BLaER1 treated with 17β-estradiol and CSF1 and Interleukin-3, amounts not matched to agents 10 nM and 100 nM (cell line): ENCODE measurements around the gene EYS.
"Not testable (repeated sequence)": the region's sequence is repeated elsewhere in the genome, so short reads cannot be mapped to it uniquely, and the experiment has no call there.

Experiments used
- H3K27ac ChIP-seq, 11 experiments: shearing (Covaris generic); formaldehyde crosslinking; 2 replicates each; pipeline ENCODE4 v1.8.1; 2022
- H3K27me3 ChIP-seq, 11 experiments: shearing (Covaris generic); formaldehyde crosslinking; 2 replicates each; pipeline ENCODE4 v1.8.1; 2022
- H3K36me3 ChIP-seq, 11 experiments: shearing (Covaris generic); formaldehyde crosslinking; 2 replicates each; pipeline ENCODE4 v1.8.1; 2022
- H3K4me1 ChIP-seq, 10 experiments: shearing (Covaris generic); formaldehyde crosslinking; 2 replicates each; pipeline ENCODE4 v1.8.1; 2022
- H3K4me2 ChIP-seq, 11 experiments: shearing (Covaris generic); formaldehyde crosslinking; 2 replicates each; pipeline ENCODE4 v1.8.1; 2022
- H3K4me3 ChIP-seq, 10 experiments: shearing (Covaris generic); formaldehyde crosslinking; 2 replicates each; pipeline ENCODE4 v1.8.1; 2022
- H3K9ac ChIP-seq, 11 experiments: shearing (Covaris generic); formaldehyde crosslinking; 2 replicates each; pipeline ENCODE4 v1.8.1; 2022
- H3K9me3 ChIP-seq, 11 experiments: shearing (Covaris generic); formaldehyde crosslinking; replicated peaks in 1 of 11; 2 replicates each; pipeline ENCODE4 v1.8.1; 2022
- H4K20me1 ChIP-seq, 11 experiments: shearing (Covaris generic); formaldehyde crosslinking; 2 replicates each; pipeline ENCODE4 v1.8.1; 2022
- Cebpa-rat ChIP-seq, 11 experiments: shearing (Covaris generic); IDR thresholded peaks; 2 replicates each; pipeline ENCODE4 v1.8.1; 2022

The EYS gene

DNA sequence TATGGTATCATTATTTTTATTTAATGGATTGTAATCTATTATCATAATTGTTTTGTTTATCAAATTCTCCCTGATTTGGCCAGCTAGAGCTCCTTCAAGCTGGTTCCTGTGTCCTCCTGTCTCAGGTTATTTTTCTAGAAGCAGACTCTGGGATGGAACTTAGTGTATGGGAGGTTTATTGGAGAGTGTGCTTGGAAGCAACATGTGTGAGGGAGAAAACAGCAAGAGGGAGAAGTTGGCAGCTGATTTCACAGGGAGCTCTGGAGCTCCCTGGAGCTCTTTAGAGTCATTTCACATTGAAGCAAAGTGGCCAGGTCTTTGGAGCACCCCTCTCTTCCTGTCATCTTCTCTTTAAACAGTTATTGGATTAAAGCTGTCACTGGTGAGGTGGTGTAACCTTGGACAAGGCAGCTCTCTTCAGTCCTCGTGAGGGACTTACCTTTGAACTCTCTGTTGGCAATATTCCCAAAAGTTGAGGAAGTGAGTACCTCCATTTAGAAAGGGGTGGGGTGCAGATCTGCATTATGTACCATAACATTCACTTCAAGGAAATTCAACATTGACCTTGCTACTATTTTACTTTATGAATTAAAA is 1967.8 kb downstream of the EYS start:
- no peaks in the 10 kb centered on the region for H3K27me3 ChIP-seq
- no peaks in the 10 kb centered on the region for H3K4me1 ChIP-seq
- no peaks in the 10 kb centered on the region for H4K20me1 ChIP-seq
- no peak overlapping the region for H3K4me2 ChIP-seq
- peaks cover 4 to 27% (median 21%) of the 10 kb centered on the region in 11 experiments; a peak in 16 of 22 replicates for H3K9me3 ChIP-seq
- no peak overlapping the region for H3K27ac ChIP-seq
- 0 out of 22 replicates have a peak, but pooled peaks cover 0 to 3% (median 0%) of the 10 kb centered on the region in 11 experiments for H3K36me3 ChIP-seq
- TF ChIP-seq Cebpa-rat (IDR thresholded peaks at IDR 0.05), result no peak
- no peak overlapping the region for H3K4me3 ChIP-seq
- H3K9ac ChIP-seq, result no peak overlapping the region

DNA sequence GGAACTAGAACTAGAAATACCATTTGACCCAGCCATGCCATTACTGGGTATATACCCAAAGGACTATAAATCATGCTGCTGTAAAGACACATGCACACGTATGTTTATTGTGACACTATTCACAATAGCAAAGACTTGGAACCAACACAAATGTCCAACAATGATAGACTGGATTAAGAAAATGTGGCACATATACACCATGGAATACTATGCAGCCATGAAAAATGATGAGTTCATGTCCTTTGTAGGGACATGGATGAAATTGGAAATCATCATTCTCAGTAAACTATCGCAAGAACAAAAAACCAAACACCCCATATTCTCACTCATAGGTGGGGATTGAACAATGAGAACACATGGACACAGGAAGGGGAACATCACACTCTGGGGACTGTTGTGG is 1968.8 kb downstream of the EYS start:
- H3K36me3 ChIP-seq, H3K27me3 ChIP-seq, H3K4me2 ChIP-seq, H3K4me1 ChIP-seq, H3K9ac ChIP-seq, H3K4me3 ChIP-seq, H4K20me1 ChIP-seq, H3K27ac ChIP-seq: not testable (repeated sequence)
- peaks cover 4 to 27% (median 21%) of the 10 kb centered on the region in 11 experiments; a peak in 16 of 22 replicates for H3K9me3 ChIP-seq

DNA sequence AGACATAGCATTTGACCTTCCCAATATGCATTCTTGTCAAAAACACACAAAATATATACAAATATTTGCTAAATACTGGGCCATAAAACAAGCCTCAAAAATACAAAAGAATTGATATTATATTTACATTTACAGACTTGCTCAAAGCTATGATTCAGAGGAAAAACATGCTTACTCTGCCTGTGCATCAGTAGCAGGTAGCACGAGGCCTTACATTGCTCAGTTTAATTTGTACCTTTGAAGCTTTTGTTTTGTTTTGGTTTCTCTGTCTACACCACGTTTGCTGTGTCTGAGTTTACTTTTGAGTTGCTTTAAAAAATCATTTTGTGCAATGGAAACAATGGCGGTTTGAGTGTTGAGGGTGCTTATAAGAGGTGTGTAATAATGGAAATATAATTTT is 1972.1 kb downstream of the EYS start:
- no peak overlapping the region for H3K4me3 ChIP-seq
- H3K4me1 ChIP-seq, result no peaks in the 10 kb centered on the region
- H3K36me3 ChIP-seq, result 0 out of 22 replicates have a peak, but pooled peaks cover 0 to 3% (median 0%) of the 10 kb centered on the region in 11 experiments
- H4K20me1 ChIP-seq, result no peaks in the 10 kb centered on the region
- H3K27me3 ChIP-seq, result no peaks in the 10 kb centered on the region
- H3K4me2 ChIP-seq, result no peak overlapping the region
- no peak overlapping the region for H3K9ac ChIP-seq
- H3K9me3 ChIP-seq, result peaks cover 4 to 24% (median 17%) of the 10 kb centered on the region in 11 experiments; a peak in 16 of 22 replicates
- no peak for TF ChIP-seq Cebpa-rat (IDR thresholded peaks at IDR 0.05)
- H3K27ac ChIP-seq, result no peak overlapping the region

DNA sequence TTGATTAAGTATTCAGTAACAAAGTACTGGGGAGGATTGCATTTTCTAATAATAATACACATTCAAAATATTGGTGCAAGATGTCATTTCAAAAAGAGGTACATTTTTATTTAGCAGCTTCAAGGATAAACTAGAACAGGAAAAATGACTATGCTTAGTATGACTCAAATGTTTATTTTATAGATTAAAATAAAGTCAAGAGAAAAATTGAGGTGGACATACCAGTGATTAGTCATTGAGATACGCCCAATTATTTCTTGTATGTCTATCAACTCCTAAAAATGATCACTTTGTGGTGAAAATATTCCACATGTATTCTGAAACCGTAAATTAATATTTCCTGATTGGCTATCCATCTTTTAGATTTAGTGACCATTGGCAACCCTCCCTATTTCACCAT is 1974.7 kb downstream of the EYS start:
- Histone ChIP-seq H3K9ac (no peak overlapping the region), H4K20me1 (no peaks in the 10 kb centered on the region), H3K27me3 (no peaks in the 10 kb centered on the region), H3K4me2 (no peak overlapping the region), H3K4me3 (no peak overlapping the region), H3K27ac (no peak overlapping the region), H3K36me3 (0 out of 22 replicates have a peak, but pooled peaks cover 0 to 3% (median 0%) of the 10 kb centered on the region in 11 experiments), H3K4me1 (no peaks in the 10 kb centered on the region), H3K9me3 (peaks cover 4 to 16% (median 8%) of the 10 kb centered on the region in 11 experiments; a peak in 10 of 22 replicates)
- no peak for TF ChIP-seq Cebpa-rat (IDR thresholded peaks at IDR 0.05)

DNA sequence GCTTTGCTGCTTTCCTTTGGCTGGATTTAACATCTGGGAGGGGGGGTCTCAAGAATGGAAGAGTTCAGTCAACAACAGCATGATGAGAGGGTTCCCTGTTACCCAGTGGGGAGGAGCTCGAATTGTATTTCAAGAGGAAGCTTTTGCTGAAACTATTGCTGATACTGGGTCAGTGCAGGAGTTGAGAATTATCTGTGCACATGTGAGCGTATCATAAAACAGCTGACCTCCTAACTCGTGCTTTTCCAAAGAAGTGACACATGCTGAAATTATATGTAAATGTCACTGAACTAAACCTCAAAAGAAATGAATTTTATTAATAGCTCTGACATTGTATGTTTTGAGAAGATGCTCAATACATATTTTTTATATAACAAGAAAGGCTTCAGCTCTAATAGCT is 1975.1 kb downstream of the EYS start:
- H3K27ac ChIP-seq, result no peak overlapping the region
- H3K9me3 ChIP-seq, result peaks cover 4 to 16% (median 8%) of the 10 kb centered on the region in 11 experiments; a peak in 10 of 22 replicates
- no peak overlapping the region for H3K4me3 ChIP-seq
- H3K4me1 ChIP-seq, result no peaks in the 10 kb centered on the region
- no peak overlapping the region for H3K9ac ChIP-seq
- 0 out of 22 replicates have a peak, but pooled peaks cover 0 to 3% (median 0%) of the 10 kb centered on the region in 11 experiments for H3K36me3 ChIP-seq
- H3K4me2 ChIP-seq, result no peak overlapping the region
- no peak for TF ChIP-seq Cebpa-rat (IDR thresholded peaks at IDR 0.05)
- H3K27me3 ChIP-seq, result no peaks in the 10 kb centered on the region
- H4K20me1 ChIP-seq, result no peaks in the 10 kb centered on the region

DNA sequence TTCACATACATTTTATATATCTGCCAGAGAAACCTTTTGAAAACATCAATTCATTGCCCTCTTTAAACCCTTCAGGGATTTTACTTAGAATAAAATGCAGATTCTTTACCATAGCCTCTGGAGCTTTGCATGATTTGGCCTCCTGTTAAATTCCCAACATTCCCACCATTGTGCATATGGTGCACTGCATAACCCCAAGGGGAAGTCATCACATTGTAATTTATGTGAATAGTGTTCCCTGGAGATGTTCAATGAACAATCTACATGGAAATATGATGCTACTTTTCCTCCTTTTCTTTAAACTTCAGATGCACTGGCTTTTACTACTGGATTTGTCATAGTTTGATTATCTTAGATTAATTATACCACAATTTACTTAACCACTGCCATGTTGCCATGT is 1976.7 kb downstream of the EYS start:
- no peaks in the 10 kb centered on the region for H3K4me1 ChIP-seq
- TF ChIP-seq Cebpa-rat (IDR thresholded peaks at IDR 0.05), result no peak
- H3K36me3 ChIP-seq, result 0 out of 22 replicates have a peak, but pooled peaks cover 0 to 3% (median 0%) of the 10 kb centered on the region in 11 experiments
- H3K4me3 ChIP-seq, result no peak overlapping the region
- H3K4me2 ChIP-seq, result no peak overlapping the region
- no peak overlapping the region for H3K9ac ChIP-seq
- peaks cover 0 to 8% (median under 1%) of the 10 kb centered on the region in 11 experiments; a peak in 4 of 22 replicates for H3K9me3 ChIP-seq
- no peaks in the 10 kb centered on the region for H3K27me3 ChIP-seq
- H3K27ac ChIP-seq, result no peak overlapping the region
- no peaks in the 10 kb centered on the region for H4K20me1 ChIP-seq

DNA sequence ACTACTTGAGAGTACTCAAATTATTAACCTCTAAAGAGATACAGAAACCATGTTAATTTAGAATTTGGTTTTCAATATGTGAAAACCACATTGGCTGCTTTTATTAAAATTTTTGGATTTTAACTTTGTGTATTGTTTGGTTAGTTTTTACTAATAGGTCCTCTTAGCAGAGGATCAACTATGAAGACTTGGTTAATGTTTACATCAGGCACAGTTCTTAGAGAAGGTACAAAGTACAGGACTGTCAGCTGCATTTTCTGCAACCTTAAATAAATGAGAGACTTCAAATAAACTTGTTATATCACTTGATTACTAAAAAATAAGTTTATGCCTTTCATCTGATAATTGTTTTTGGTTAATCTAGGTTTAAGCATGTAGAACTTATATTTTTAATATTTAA is 1982.3 kb downstream of the EYS start:
- H3K4me2 ChIP-seq, result no peak overlapping the region
- H3K27ac ChIP-seq, result no peak overlapping the region
- H4K20me1 ChIP-seq, result no peaks in the 10 kb centered on the region
- no peak for TF ChIP-seq Cebpa-rat (IDR thresholded peaks at IDR 0.05)
- no peaks in the 10 kb centered on the region for H3K36me3 ChIP-seq
- no peaks in the 10 kb centered on the region for H3K27me3 ChIP-seq
- no peak overlapping the region for H3K4me3 ChIP-seq
- H3K9me3 ChIP-seq, result no peaks in the 10 kb centered on the region
- H3K9ac ChIP-seq, result no peak overlapping the region
- H3K4me1 ChIP-seq, result no peaks in the 10 kb centered on the region

DNA sequence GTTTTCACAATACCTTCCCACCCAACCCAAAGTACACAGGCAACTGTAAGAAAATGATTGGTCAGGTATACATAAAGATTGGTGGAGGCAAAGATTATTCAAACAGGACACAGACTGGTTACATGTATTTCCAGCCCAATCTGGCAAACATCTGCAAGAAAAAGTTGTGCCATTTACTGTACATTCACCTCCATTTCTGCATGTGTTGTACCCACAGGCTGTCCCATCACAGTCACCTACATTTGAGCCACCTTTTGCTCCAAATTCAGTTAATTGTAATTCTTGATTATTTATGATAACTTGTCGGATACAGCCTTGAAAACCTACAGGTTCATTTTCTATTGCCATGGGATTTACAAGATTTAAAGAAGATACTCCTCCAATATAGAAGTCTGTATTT is 1985.8 kb downstream of the EYS start:
- Histone ChIP-seq H4K20me1 (no peaks in the 10 kb centered on the region), H3K27ac (no peak overlapping the region), H3K36me3 (peaks cover 0 to 7% (median 3%) of the 10 kb centered on the region in 11 experiments; a peak in 6 of 22 replicates), H3K9ac (no peak overlapping the region), H3K4me2 (no peak overlapping the region), H3K27me3 (no peaks in the 10 kb centered on the region), H3K9me3 (no peaks in the 10 kb centered on the region), H3K4me3 (no peak overlapping the region), H3K4me1 (no peaks in the 10 kb centered on the region)
- TF ChIP-seq Cebpa-rat (IDR thresholded peaks at IDR 0.05), result no peak

DNA sequence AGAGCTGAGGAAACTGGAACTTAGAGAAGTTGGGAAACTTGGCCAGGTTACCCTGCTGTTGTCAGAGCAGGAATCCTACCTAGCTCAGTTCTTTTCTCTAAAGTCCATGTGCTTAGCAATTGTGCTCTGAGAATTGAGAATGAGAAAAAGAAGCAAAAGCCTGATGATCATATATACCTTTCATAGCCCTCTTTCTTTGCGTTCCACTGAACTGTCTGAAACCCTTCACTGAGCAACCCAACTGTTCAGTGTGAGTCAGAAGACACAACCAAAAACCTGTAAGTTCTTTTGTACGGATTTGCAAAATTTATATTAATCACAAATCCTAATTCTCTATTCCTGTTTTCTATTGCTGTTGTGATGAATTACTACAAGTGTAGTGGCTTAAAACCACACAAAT is 1990.9 kb downstream of the EYS start:
- no peak overlapping the region for H3K27ac ChIP-seq
- H3K4me3 ChIP-seq, result no peak overlapping the region
- no peaks in the 10 kb centered on the region for H3K9me3 ChIP-seq
- no peak overlapping the region for H3K9ac ChIP-seq
- H3K36me3 ChIP-seq, result peaks cover 25 to 52% (median 39%) of the 10 kb centered on the region in 11 experiments
- H3K27me3 ChIP-seq, result no peaks in the 10 kb centered on the region
- no peak for TF ChIP-seq Cebpa-rat (IDR thresholded peaks at IDR 0.05)
- H3K4me2 ChIP-seq, result no peak overlapping the region
- no peaks in the 10 kb centered on the region for H3K4me1 ChIP-seq
- H4K20me1 ChIP-seq, result no peaks in the 10 kb centered on the region

DNA sequence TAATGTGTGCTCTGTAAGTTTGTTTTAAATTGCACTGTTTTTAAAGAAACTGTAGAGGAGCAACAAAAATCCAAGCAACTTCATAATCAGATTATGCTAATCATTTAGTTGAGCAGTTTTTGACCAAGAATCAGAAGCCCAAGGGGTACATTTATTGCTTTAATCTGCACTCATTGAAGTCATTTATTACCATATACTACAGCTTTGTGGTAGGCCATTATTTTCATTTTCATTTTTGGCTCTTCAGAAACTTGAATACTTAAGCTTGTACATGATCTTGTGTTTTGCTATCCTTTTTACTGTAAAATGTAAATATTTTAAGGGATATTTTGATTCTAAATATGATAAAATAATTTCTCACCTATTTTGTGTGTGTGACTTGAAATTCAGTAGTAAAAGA is 1992.9 kb downstream of the EYS start:
- Histone ChIP-seq H3K27me3 (no peaks in the 10 kb centered on the region), H3K9me3 (no peaks in the 10 kb centered on the region), H3K27ac (no peak overlapping the region), H3K36me3 (peaks cover 44 to 73% (median 60%) of the 10 kb centered on the region in 11 experiments), H4K20me1 (no peaks in the 10 kb centered on the region), H3K4me1 (no peaks in the 10 kb centered on the region), H3K9ac (no peak overlapping the region), H3K4me2 (no peak overlapping the region), H3K4me3 (no peak overlapping the region)
- TF ChIP-seq Cebpa-rat (IDR thresholded peaks at IDR 0.05), result no peak
